K562 (cell line): ENCODE data around the gene TXNDC9. TPM values are rescaled to one million over a fixed set of nuclear protein-coding genes. Genes with fewer than 3 reads are reported as not detected.
A peak's percentile ranks its signal among the peaks of the same experiment; 100 is the strongest.

Source experiments
- ATAC-seq: fragments of 200-7000 bp; cut with Tn5 transposase; 3 replicates; pipeline ENCODE4 v1.9.1; 2020; ENCODE audit warnings: moderate library complexity
- BruUV-seq: library from RNA; stranded (reverse); fragments of 400-500 nt; replicated peaks from 2 replicates; lab custom pipeline; 2021; lab: Mats Ljungman, UMichigan
- CTCF ChIA-PET: fragments of 300-600 bp; formaldehyde crosslinking; extraction: SDS; loops from one replicate; lab custom pipeline; 2021; ENCODE audit warnings: low intra/inter-chr PET ratio; lab: Yijun Ruan, JAX
- POLR2A ChIA-PET: fragments of 300-600, 350-650 bp; sonication (Branson Sonifier 250); formaldehyde crosslinking; extraction: SDS; loops from one replicate; lab custom pipeline; 2021; ENCODE audit warnings: antibody characterized with exemption, inconsistent platforms; lab: Yijun Ruan, JAX
- DNase-seq, 4 experiments: peaks; one replicate each; pipeline versions ENCODE4 v3.0.0 to v3.0.0-alpha.2; 2011 to 2018; ENCODE audit warnings: low spot score in 3 of 4, mixed read lengths in 3 of 4; ENCODE audit errors: extremely low read depth in 1 of 4
- FAIRE-seq: peaks from 2 replicates; lab custom pipeline; 2011; peaks lifted over from hg19 to GRCh38; lab: Jason Lieb, UNC
- H2AFZ ChIP-seq: 2 replicates; pipeline ENCODE4 v1.6.0; 2011; ENCODE audit warnings: low read depth, low read length, control low read depth, inconsistent platforms
- H3K27ac ChIP-seq: fragments of 200-600 bp; 3 replicates; pipeline ENCODE4 v1.8.0; 2011; ENCODE audit warnings: low read depth, mild to moderate bottlenecking, control low read depth, inconsistent platforms, low read length, moderate library complexity, mixed read lengths; ENCODE audit errors: extremely low read depth
- H3K27me3 ChIP-seq, 2 experiments: fragments of 300-600 bp in 1 of 2; 2 replicates in 1 of 2; 3 replicates in 1 of 2; pipeline versions ENCODE4 v1.6.0 to v1.8.0; 2011; ENCODE audit warnings: inconsistent platforms in 2 of 2, low read length in 2 of 2, mild to moderate bottlenecking in 1 of 2, mixed read lengths in 1 of 2, moderate library complexity in 1 of 2; ENCODE audit not compliant: control insufficient read depth in 2 of 2, insufficient read depth in 2 of 2
- H3K36me3 ChIP-seq: fragments of 300-600 bp; 3 replicates; pipeline ENCODE4 v1.8.0; 2011; ENCODE audit warnings: mild to moderate bottlenecking, low read length, inconsistent platforms; ENCODE audit not compliant: control insufficient read depth, insufficient read depth
- H3K4me1 ChIP-seq, 2 experiments: fragments of 200-600 bp in 1 of 2; replicated peaks in 1 of 2; 2 replicates in 1 of 2; 3 replicates in 1 of 2; pipeline versions ENCODE4 v1.5.1 to v1.8.0; 2011; ENCODE audit warnings: inconsistent platforms in 2 of 2, low read length in 2 of 2, mild to moderate bottlenecking in 1 of 2, mixed read lengths in 1 of 2, moderate library complexity in 1 of 2; ENCODE audit not compliant: control insufficient read depth in 2 of 2, insufficient read depth in 2 of 2
- H3K4me2 ChIP-seq: 2 replicates; pipeline ENCODE4 v1.6.1; 2011; ENCODE audit warnings: low read length, control low read depth, inconsistent platforms, mixed read lengths; ENCODE audit not compliant: insufficient read depth
- H3K4me3 ChIP-seq: fragments of 200-600 bp; sonication (generic), shearing (Covaris generic); 2 replicates; pipeline ENCODE4 v1.5.1; 2016; ENCODE audit warnings: control low read depth, inconsistent platforms
- H3K79me2 ChIP-seq: fragments of 200-600 bp; 3 replicates; pipeline ENCODE4 v1.8.0; 2011; ENCODE audit warnings: low read length, inconsistent platforms; ENCODE audit not compliant: control insufficient read depth, insufficient read depth
- H3K9ac ChIP-seq, 2 experiments: 2 replicates each; pipeline versions ENCODE4 v1.6.0 to v1.6.1; 2011; ENCODE audit warnings: low read depth in 2 of 2, low read length in 2 of 2, control low read depth in 1 of 2, inconsistent platforms in 1 of 2, mild to moderate bottlenecking in 1 of 2, mixed read lengths in 1 of 2; ENCODE audit not compliant: insufficient read depth in 1 of 2
- H3K9me1 ChIP-seq: one replicate; pipeline ENCODE4 v1.6.0; 2011; ENCODE audit warnings: inconsistent platforms, mild to moderate bottlenecking, low read length, moderate library complexity; ENCODE audit not compliant: control insufficient read depth, insufficient read depth
- H3K9me3 ChIP-seq: replicated peaks from 2 replicates; pipeline ENCODE4 v1.5.1; 2011; ENCODE audit warnings: low read depth, low read length, inconsistent platforms; ENCODE audit not compliant: control insufficient read depth, insufficient read depth
- H4K20me1 ChIP-seq: replicated peaks from 2 replicates; pipeline ENCODE4 v1.6.1; 2011; ENCODE audit warnings: low read length, inconsistent platforms, mixed read lengths; ENCODE audit not compliant: control insufficient read depth, insufficient read depth
- CC2D1A ChIP-seq: fragments of 450-650 bp; IDR thresholded peaks from 2 replicates; pipeline ENCODE4 v1.6.1; 2017; ENCODE audit warnings: mild to moderate bottlenecking
- EGR1 ChIP-seq: fragments of 450-650 bp; conservative IDR thresholded peaks from 2 replicates; pipeline ENCODE4 v1.6.1; 2017; ENCODE audit warnings: mild to moderate bottlenecking
- FOXP1 ChIP-seq: sonication (generic); formaldehyde crosslinking; IDR thresholded peaks from 2 replicates; pipeline ENCODE4 v1.8.0; 2022; ENCODE audit warnings: mild to moderate bottlenecking, missing genetic modification reagents
- GTF2F1 ChIP-seq: IDR thresholded peaks from 2 replicates; pipeline ENCODE4 v1.6.1; 2011; ENCODE audit warnings: low read depth, low read length, improper control_type of control experiment
- RFX5 ChIP-seq: IDR thresholded peaks from 2 replicates; pipeline ENCODE4 v1.6.1; 2011; ENCODE audit warnings: low read depth, mild to moderate bottlenecking, improper control_type of control experiment, low read length
- RNF2 ChIP-seq: sonication (generic); IDR thresholded peaks from 2 replicates; pipeline ENCODE4 v1.6.1; 2016
- SAP30 ChIP-seq: fragments of 200-600 bp; sonication (generic); IDR thresholded peaks from 2 replicates; pipeline ENCODE4 v1.6.1; 2012; ENCODE audit warnings: borderline replicate concordance, low read depth, mild to moderate bottlenecking, moderate library complexity, low read length, control low read depth, inconsistent platforms; ENCODE audit not compliant: insufficient read depth, poor library complexity, severe bottlenecking
- YBX1 ChIP-seq: fragments of 450-650 bp; IDR thresholded peaks from 2 replicates; pipeline ENCODE4 v1.7.1; 2016; ENCODE audit warnings: mild to moderate bottlenecking
- ZBED1 ChIP-seq: IDR thresholded peaks from 2 replicates; pipeline ENCODE4 v1.6.1; 2014
- ZKSCAN1 ChIP-seq: fragments of 150-350 bp; IDR thresholded peaks from 2 replicates; pipeline ENCODE4 v1.6.1; 2016; ENCODE audit warnings: low read depth, low read length
- WGBS: fragments of 100-300 bp; shearing (Covaris generic); methylation state at CpG from one replicate; pipeline ENCODE4 v1.1.6; 2016; ENCODE audit warnings: low coverage, mixed read lengths; ENCODE audit not compliant: insufficient coverage; ENCODE audit errors: missing lambda C conversion rate; 5-methylcytosine and 5-hydroxymethylcytosine counted together
- in situ Hi-C: fragments of 300-500 bp; cut with MboI; formaldehyde crosslinking; loops from 4 replicates; pipeline ENCODE4 v1.15.0; 2018; ENCODE audit warnings: inconsistent platforms, mixed read lengths
- intact Hi-C: fragments of 100-400 bp; cut with micrococcal nuclease; formaldehyde crosslinking; loops from 2 replicates; pipeline ENCODE4 v1.14.2; 2022
- polyA plus RNA-seq, 8 experiments: library from polyadenylated mRNA; depleted of rRNA in 4 of 8; stranded (reverse) in 5 of 8; unstranded in 3 of 8; fragments of >200 nt; fragmentation: Nextera tagmentation in 2 of 8; fragmentation: Illumina TruSeq in 1 of 8; extraction: Ambion mirVana in 2 of 8; extraction: Trizol in 1 of 8; gene quantifications; 2 replicates each; pipeline versions ENCODE4 v1.2.1 to v1.2.3, GENCODE V29; 2011 to 2014; ENCODE audit warnings: inconsistent platforms in 1 of 8, missing spikeins in 1 of 8
- total RNA-seq, 7 experiments: library from RNA; depleted of rRNA in 6 of 7; stranded (reverse); fragments of >200 nt in 6 of 7; fragmentation: Illumina TruSeq in 2 of 7; extraction: Trizol in 2 of 7; gene quantifications; 2 replicates each; pipeline versions ENCODE4 v1.2.1 to v1.2.3, GENCODE V29; 2011 to 2021; ENCODE audit warnings: low replicate concordance in 1 of 7
- TF ChIP-seq, protein P1 (sequence below): fragments of 250-450 bp; sonication (Bioruptor Pico); IDR thresholded peaks from 2 replicates; pipeline ENCODE4 v1.4.0; 2020; ENCODE audit warnings: mild to moderate bottlenecking, moderate library complexity, borderline replicate concordance
- TF ChIP-seq, protein P2 (sequence below), 2 experiments: IDR thresholded peaks in 1 of 2; conservative IDR thresholded peaks in 1 of 2; 2 replicates each; pipeline ENCODE4 v1.6.1; 2016; ENCODE audit warnings: low read depth in 2 of 2, mild to moderate bottlenecking in 1 of 2, missing compliant biosample characterization in 1 of 2, missing genetic modification characterization in 1 of 2, moderate library complexity in 1 of 2
- TF ChIP-seq, protein P3 (sequence below): fragments of 450-650 bp; formaldehyde crosslinking; IDR thresholded peaks from 2 replicates; pipeline ENCODE4 v1.4.0; 2020; ENCODE audit warnings: mild to moderate bottlenecking, mixed read lengths
- TF ChIP-seq, protein P4 (sequence below): fragments of 450-650 bp; IDR thresholded peaks from one replicate; pipeline ENCODE4 v1.6.1; 2018; ENCODE audit warnings: mild to moderate bottlenecking, moderate library complexity; ENCODE audit not compliant: partially characterized antibody

TXNDC9 gene
- total and polyA plus RNA-seq, 9 of the 15 experiments (the other 6 are each of a cell fraction or from before 2014, with no cell fraction given) = 37.5 to 211 (median 65.5) TPM

- Histone ChIP-seq H3K9ac (peak overlapping the region; percentile 89 to 96), H2AFZ (peak overlapping the region; percentile 97), H3K27ac (peak overlapping the region; percentile 92), H3K36me3 (peaks cover 25% of the 10 kb centered on the region), H3K4me1 (peaks cover 11 to 19% of the 10 kb centered on the region in 2 experiments; a peak in 4 of 5 replicates), H3K9me1 (no peaks in the 10 kb centered on the region), H4K20me1 (peaks cover 17% of the 10 kb centered on the region; the same call in 1 of the 2 replicates), H3K4me3 (peak overlapping the region; percentile 61), H3K79me2 (peaks cover 91% of the 10 kb centered on the region), H3K27me3 (no peaks in the 10 kb centered on the region), H3K4me2 (peak overlapping the region; percentile 89), H3K9me3 (no peaks in the 10 kb centered on the region)
- FAIRE-seq = no peak
- in situ Hi-C loops (no loop called here), intact Hi-C loops (loop anchor here (1.0 kb wide), 2 partner anchors 154 to 155 kb away; partner anchors contain the start of genes MITD1, MRPL30 and REV1)
- POLR2A ChIA-PET = interaction anchor here (0.6 to 1.9 kb wide), 9 partner anchors 11 to 444 kb away, joined by 3 to 10 read pairs (median 4); partner anchors contain the start of gene REV1
- no TSS peak for BruUV-seq
- no peak for DNase-seq
- 2% methylated on average over 8 of the region's 8 CpGs for WGBS
- peak; percentile 10; the same call in 2 of the 3 replicates for ATAC-seq
- CTCF ChIA-PET = interaction anchor here (2.1 kb wide), 1 partner anchor 153 kb away, joined by 9 read pairs; the partner anchor contains the start of gene REV1
- TF ChIP-seq GTF2F1 (no peak), RFX5 (no peak), ZKSCAN1 (no peak), SAP30 (no peak), RNF2 (no peak), YBX1 (no peak), CC2D1A (no peak), EGR1 (no peak), FOXP1 (peak; percentile 24; the same call in 1 of the 2 replicates), ZBED1 (no peak)
- TF ChIP-seq, protein P1, sequence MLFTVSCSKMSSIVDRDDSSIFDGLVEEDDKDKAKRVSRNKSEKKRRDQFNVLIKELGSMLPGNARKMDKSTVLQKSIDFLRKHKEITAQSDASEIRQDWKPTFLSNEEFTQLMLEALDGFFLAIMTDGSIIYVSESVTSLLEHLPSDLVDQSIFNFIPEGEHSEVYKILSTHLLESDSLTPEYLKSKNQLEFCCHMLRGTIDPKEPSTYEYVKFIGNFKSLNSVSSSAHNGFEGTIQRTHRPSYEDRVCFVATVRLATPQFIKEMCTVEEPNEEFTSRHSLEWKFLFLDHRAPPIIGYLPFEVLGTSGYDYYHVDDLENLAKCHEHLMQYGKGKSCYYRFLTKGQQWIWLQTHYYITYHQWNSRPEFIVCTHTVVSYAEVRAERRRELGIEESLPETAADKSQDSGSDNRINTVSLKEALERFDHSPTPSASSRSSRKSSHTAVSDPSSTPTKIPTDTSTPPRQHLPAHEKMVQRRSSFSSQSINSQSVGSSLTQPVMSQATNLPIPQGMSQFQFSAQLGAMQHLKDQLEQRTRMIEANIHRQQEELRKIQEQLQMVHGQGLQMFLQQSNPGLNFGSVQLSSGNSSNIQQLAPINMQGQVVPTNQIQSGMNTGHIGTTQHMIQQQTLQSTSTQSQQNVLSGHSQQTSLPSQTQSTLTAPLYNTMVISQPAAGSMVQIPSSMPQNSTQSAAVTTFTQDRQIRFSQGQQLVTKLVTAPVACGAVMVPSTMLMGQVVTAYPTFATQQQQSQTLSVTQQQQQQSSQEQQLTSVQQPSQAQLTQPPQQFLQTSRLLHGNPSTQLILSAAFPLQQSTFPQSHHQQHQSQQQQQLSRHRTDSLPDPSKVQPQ (CRISPR knock-in tag) = no peak
- TF ChIP-seq, protein P2, sequence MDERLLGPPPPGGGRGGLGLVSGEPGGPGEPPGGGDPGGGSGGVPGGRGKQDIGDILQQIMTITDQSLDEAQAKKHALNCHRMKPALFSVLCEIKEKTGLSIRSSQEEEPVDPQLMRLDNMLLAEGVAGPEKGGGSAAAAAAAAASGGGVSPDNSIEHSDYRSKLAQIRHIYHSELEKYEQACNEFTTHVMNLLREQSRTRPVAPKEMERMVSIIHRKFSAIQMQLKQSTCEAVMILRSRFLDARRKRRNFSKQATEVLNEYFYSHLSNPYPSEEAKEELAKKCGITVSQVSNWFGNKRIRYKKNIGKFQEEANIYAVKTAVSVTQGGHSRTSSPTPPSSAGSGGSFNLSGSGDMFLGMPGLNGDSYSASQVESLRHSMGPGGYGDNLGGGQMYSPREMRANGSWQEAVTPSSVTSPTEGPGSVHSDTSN (CRISPR knock-in tag; IDR thresholded peaks at IDR 0.05; ENCODE audit: low read depth) = no peak
- TF ChIP-seq, protein P2 (tag; conservative IDR thresholded peaks at IDR 0.05; ENCODE audit: low read depth) = no peak
- TF ChIP-seq, protein P3, sequence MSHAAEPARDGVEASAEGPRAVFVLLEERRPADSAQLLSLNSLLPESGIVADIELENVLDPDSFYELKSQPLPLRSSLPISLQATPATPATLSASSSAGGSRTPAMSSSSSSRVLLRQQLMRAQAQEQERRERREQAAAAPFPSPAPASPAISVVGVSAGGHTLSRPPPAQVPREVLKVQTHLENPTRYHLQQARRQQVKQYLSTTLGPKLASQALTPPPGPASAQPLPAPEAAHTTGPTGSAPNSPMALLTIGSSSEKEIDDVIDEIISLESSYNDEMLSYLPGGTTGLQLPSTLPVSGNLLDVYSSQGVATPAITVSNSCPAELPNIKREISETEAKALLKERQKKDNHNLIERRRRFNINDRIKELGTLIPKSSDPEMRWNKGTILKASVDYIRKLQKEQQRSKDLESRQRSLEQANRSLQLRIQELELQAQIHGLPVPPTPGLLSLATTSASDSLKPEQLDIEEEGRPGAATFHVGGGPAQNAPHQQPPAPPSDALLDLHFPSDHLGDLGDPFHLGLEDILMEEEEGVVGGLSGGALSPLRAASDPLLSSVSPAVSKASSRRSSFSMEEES (CRISPR knock-in tag) = no peak
- TF ChIP-seq, protein P4, sequence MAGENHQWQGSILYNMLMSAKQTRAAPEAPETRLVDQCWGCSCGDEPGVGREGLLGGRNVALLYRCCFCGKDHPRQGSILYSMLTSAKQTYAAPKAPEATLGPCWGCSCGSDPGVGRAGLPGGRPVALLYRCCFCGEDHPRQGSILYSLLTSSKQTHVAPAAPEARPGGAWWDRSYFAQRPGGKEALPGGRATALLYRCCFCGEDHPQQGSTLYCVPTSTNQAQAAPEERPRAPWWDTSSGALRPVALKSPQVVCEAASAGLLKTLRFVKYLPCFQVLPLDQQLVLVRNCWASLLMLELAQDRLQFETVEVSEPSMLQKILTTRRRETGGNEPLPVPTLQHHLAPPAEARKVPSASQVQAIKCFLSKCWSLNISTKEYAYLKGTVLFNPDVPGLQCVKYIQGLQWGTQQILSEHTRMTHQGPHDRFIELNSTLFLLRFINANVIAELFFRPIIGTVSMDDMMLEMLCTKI = no peak
These were observed 625 bp upstream of the TXNDC9 start for GRCh38 chr2:99336804-99337112.
